Neuron (in vitro differentiated cells): ENCODE data around the gene ACOT8.
"Not testable (repeated sequence)": the region's sequence is repeated elsewhere in the genome, so short reads cannot be mapped to it uniquely, and the experiment has no call there.

Experiments used
- H2AFZ ChIP-seq: one replicate; pipeline ENCODE4 v1.6.1; 2013; ENCODE audit warnings: low read depth, mild to moderate bottlenecking, inconsistent platforms, low read length, moderate library complexity
- H3K27me3 ChIP-seq: one replicate; pipeline ENCODE4 v1.6.1; 2013; ENCODE audit warnings: low read length; ENCODE audit not compliant: insufficient read depth
- H3K36me3 ChIP-seq: one replicate; pipeline ENCODE4 v1.6.1; 2013; ENCODE audit warnings: low read length; ENCODE audit not compliant: insufficient read depth
- H3K4me1 ChIP-seq: one replicate; pipeline ENCODE4 v1.6.1; 2013; ENCODE audit warnings: low read length; ENCODE audit not compliant: insufficient read depth
- H3K4me3 ChIP-seq: 2 replicates; pipeline ENCODE4 v1.5.1; 2013; ENCODE audit warnings: mild to moderate bottlenecking, low read length, moderate library complexity
- H3K9me3 ChIP-seq: one replicate; pipeline ENCODE4 v1.6.1; 2013; ENCODE audit warnings: low read length

ACOT8 gene

DNA sequence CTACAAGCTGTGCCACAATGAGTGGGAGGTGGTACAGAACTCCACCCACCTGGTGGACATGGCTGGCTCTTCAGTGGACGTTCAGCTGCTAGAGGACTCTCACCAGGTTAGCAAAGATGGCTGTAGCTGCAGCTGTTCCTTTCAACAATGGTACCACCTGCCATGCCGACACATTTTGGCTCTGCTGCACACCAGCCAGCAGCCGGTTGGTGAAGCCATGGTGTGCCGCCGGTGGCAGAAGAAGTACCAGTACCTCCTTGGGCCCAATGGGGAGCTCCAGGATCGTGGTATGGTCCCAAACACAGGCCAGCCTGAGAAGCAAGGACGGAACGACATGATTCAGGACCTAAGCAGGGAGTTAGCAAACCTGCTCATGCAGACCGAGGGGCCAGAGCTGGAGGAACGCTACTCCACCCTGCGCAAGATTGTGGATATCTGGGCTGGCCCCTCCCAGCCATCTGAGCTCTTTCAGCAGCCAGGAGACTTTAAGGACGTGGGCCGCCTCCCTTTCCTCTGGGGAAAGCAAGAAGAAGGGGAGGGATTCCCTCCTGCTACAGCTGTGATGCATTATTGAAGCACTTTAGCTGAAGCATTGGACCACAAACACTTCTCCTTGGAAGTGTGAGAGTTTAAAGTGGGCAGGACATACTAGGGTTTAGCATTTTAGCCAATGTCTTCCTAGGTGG is 21.0 kb upstream of the ACOT8 start:
- peaks cover 2% of the 10 kb centered on the region for H3K4me1 ChIP-seq
- no peak overlapping the region for H3K4me3 ChIP-seq
- H3K36me3 ChIP-seq = peaks cover 28% of the 10 kb centered on the region
- no peaks in the 10 kb centered on the region for H3K9me3 ChIP-seq
- no peak overlapping the region for H2AFZ ChIP-seq
- no peaks in the 10 kb centered on the region for H3K27me3 ChIP-seq

DNA sequence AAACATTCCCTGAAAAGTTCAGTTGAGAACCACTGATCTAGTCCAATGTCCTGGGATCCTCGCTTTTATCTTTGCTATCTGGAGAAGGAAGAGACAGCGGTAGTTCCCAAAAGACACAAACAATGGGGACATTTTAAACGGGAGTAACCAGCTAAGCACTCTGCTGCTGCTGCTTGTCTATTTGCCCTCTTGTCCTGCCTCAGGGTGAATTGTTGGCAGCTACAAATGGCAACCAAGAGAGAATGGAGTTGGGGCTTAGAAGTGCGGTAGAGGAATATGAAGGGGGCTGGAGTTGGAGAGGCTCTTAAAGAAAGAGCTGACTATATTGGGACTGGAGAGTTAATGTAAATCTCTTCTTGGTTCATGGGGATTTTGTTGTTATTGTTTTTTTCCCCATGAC is 17.4 kb upstream of the ACOT8 start:
- H3K9me3 ChIP-seq = no peaks in the 10 kb centered on the region
- no peaks in the 10 kb centered on the region for H3K27me3 ChIP-seq
- H3K4me1 ChIP-seq = no peaks in the 10 kb centered on the region
- H3K36me3 ChIP-seq = peaks cover 20% of the 10 kb centered on the region
- no peak overlapping the region for H2AFZ ChIP-seq
- H3K4me3 ChIP-seq = no peak overlapping the region

DNA sequence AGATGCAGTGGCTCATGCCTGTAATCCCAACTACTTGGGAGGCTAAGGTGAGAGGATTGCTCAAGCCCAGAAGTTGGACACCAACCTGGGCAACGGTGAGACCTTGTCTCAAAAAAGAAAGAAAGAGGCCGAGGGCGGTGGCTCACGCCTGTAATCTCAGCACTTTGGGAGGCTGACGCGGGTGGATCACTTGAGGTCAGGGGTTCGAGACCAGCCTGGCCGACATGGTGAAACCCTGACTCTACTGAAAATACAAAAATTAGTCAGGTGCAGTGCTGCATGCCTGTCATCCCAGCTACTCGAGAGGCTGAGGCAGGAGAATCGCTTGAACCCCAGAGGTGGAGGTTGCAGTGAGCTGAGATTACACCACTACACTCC is 16.9 kb upstream of the ACOT8 start:
- H3K36me3 ChIP-seq = peaks cover 20% of the 10 kb centered on the region
- H3K9me3 ChIP-seq, H2AFZ ChIP-seq, H3K27me3 ChIP-seq, H3K4me3 ChIP-seq, H3K4me1 ChIP-seq: not testable (repeated sequence)

DNA sequence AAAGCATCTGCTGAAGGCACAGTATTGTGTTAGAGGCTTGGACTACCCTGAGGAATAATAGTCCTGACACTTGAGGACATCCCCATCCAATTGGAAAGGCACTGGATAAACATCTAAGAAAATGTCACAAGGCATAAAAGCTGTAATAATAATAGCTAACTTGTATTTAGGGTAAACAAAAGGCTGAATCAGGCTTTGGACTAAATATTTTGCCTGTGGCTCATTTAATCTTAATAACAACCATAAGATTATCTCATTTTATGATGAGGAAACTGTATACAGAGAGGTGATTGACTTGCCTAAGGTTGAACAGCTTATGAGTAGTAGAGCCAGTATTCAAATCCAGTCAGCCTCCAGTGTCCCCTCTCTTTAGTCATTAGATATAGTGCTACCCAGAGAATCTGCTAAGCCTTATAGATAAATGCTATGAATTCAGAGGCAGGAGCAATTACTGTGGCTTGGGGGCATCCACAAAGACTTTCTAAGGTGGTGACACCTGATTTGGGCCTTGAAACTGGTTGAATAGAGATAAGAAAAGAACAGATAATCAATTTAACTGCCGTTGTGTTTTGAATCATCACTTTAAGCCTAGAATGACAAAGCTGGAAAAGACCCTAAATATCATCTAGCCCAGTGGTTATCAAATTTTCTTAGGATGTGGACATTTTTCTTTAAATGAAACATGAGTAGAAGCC is 16.4 kb upstream of the ACOT8 start:
- no peaks in the 10 kb centered on the region for H3K27me3 ChIP-seq
- no peaks in the 10 kb centered on the region for H3K4me1 ChIP-seq
- peaks cover 20% of the 10 kb centered on the region for H3K36me3 ChIP-seq
- H3K9me3 ChIP-seq = no peaks in the 10 kb centered on the region
- H3K4me3 ChIP-seq = no peak overlapping the region
- no peak overlapping the region for H2AFZ ChIP-seq

DNA sequence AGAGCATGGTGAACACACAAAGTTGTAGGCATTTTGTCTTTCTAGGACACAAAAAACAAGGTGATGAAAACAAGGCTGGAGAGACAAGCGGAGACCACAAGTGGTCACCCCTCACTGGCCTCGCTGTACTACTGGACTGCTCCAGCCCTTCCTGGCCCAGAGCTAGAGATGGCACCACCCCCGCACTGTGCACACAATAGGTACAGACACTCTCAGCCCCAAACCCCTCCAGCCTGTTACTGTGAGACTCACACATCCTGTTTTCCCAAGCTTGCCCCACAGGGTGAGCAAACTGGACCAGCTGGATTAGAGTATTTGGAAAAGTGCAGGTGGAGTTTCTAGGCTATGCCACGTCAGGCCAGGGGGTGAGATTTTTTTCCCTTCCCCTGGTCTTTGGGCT is 15.4 kb upstream of the ACOT8 start:
- H3K4me1 ChIP-seq = no peaks in the 10 kb centered on the region
- H3K36me3 ChIP-seq = peaks cover 11% of the 10 kb centered on the region
- no peak overlapping the region for H2AFZ ChIP-seq
- no peaks in the 10 kb centered on the region for H3K27me3 ChIP-seq
- no peaks in the 10 kb centered on the region for H3K9me3 ChIP-seq
- H3K4me3 ChIP-seq = no peak overlapping the region

DNA sequence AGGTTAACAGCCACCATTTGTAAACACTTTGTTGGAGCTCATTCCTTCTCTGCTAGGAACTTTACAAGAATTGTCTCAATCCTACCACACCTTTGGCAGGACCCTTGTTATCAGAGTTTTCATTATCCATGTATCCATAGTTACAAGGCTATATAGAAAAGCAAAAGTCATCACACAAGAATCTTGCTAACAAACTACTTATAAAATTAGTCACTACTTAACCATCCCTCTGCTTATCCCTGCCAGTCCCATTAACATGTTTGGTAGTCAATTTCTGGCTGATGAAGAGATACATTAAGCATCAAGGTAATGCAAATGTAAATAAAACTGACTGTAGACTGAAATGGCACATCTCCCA is 10.6 kb upstream of the ACOT8 start:
- H3K36me3 ChIP-seq = no peaks in the 10 kb centered on the region
- H3K27me3 ChIP-seq = no peaks in the 10 kb centered on the region

DNA sequence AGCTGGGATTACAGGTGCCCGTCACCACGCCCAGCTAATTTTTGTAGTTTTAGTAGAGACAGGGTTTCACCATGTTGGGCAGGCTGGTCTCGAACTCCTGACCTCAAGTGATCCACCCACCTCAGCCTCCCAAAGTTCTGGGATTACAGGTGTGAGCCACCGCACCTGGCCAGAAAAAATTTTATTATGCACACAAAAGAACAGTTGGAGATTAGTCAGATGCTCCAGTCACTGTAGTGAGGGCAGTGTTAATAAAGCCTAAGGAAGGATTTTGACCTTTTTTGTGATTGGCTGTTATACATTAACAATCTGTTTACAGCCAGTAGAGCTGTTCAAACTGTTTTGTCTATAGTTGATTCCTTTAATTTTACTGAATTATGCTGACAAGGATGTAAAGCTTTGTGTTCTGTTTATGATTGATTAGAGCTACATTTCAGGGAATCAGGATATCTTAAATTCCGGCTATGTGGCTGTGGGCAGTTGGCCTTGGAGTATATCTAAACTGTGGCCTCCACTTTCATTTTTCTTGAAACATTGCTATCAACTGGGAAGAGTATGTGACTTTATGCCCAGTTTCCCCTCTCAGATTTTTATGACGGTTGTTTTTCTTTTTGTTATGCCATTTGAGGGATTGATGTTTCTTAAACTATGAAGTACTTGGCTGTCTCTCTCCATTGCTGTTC is 10.1 kb upstream of the ACOT8 start:
- Histone ChIP-seq H3K27me3 (no peaks in the 10 kb centered on the region), H3K4me3 (no peak overlapping the region), H3K36me3 (no peaks in the 10 kb centered on the region), H3K9me3 (no peaks in the 10 kb centered on the region), H3K4me1 (no peaks in the 10 kb centered on the region), H2AFZ (no peak overlapping the region)

More for the DNA sequence above, 10.6 kb upstream of the ACOT8 start:
- no peak overlapping the region for H3K4me3 ChIP-seq
- no peaks in the 10 kb centered on the region for H3K4me1 ChIP-seq
- no peaks in the 10 kb centered on the region for H3K9me3 ChIP-seq
- H2AFZ ChIP-seq = no peak overlapping the region

DNA sequence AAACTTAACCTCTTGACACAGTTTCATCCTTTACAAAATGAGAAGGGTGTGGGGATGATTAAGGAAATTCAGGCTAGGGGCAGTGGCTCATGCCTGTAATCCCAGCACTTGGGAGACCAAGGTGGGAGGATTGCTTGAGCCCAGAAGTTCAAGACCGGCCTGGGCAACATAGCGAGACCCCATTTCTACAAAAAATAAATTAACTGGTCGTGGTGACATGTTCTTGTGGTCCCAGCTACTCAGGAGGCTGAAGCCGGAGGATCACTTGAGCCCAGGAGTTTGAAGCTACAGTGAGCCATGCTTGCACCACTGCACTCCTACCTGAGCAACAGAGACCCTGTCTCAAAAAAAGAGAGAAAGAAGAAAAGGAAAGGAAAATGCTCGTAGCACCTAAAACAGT is 9.3 kb upstream of the ACOT8 start:
- H2AFZ ChIP-seq = no peak overlapping the region
- no peak overlapping the region for H3K4me3 ChIP-seq
- no peaks in the 10 kb centered on the region for H3K4me1 ChIP-seq
- H3K27me3 ChIP-seq = no peaks in the 10 kb centered on the region
- H3K9me3 ChIP-seq = no peaks in the 10 kb centered on the region
- H3K36me3 ChIP-seq = no peaks in the 10 kb centered on the region

DNA sequence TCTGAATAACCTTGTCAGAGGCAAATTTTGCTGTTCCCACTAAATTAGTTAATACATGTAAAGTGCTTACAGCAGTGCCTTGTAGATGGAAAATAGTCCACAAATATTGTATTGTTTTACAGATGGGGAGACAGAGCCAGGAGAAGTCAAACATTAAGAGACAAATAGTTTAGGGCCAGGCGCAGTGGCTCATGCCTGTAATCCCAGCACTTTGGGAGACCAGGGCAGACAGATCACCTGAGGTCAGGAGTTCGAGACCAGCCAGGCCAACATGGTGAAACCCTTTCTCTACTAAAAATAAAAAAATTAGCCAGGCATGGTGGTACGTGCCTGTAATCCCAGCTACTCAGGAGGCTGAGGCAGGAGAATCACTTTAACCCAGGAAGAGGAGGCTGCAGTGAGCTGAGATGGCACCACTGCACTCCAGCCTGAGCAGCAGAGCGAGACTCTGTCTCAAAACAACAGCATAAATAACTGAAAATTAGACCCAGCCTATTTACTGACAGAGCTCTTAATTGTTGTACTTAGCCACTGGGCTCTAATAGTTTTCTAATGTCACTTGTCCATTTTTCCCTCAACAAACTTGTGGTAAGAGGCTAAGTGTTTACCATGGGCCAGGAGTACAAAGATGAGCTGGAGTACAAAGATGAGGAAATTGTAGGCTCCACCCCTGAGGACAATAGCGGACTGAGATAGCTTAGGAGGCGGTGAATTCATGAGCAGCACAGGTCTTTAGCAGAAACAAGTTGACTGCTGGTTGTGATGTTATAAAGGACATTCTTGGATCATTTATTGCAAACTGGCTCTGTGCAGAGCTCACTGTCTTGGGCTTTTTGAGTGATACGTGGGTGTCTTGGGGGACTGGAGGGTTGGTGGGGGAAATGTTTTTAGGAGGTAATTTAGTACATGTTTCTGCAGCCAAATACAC is 6.6 kb upstream of the ACOT8 start:
- no peaks in the 10 kb centered on the region for H3K36me3 ChIP-seq
- no peaks in the 10 kb centered on the region for H3K27me3 ChIP-seq
- no peaks in the 10 kb centered on the region for H3K9me3 ChIP-seq
- no peak overlapping the region for H2AFZ ChIP-seq
- no peak overlapping the region for H3K4me3 ChIP-seq
- H3K4me1 ChIP-seq = peaks cover 2% of the 10 kb centered on the region

DNA sequence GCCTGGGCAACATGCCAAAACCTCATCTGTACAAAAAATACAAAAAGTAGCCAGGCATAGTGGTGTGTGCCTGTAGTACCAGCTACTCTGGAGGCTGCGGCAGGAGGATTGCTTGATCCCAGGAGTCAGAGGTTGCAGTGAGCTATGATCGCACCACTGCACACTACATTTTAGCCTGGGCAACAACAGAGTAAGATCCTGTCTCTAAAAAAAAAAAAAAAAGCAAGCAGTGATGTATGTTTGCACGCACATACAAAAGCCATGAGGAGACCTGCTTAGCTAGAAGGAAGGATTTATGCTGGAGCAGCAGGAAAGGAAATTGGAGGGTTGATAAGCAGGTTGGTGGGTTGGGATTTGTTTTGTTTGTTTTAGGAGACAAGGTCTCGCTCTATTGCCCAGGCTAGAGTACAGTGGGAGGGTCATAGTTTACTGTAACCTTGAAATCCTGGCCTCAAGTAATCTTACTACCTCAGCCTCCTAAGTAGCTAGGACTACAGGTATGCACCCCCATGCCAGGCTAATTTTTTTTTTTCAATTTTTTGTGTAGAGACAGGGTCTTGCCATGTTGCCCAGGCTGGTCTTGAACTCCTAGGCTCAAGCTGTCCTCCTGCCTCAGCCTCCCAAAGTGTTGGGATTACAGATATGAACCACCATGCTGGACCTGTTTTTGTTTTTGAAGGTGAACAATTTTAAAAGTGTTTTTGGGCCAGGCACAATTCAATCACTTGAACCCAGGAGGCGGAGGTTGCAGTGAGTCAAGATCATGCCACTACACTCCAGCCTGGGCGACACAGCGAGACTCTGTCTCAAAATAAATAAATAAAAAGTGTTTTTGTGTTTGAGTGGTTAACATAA is 4.3 kb upstream of the ACOT8 start:
- Histone ChIP-seq H3K9me3 (no peaks in the 10 kb centered on the region), H3K36me3 (no peaks in the 10 kb centered on the region), H3K27me3 (no peaks in the 10 kb centered on the region), H3K4me3 (no peak overlapping the region), H2AFZ (no peak overlapping the region), H3K4me1 (peaks cover 13% of the 10 kb centered on the region)

DNA sequence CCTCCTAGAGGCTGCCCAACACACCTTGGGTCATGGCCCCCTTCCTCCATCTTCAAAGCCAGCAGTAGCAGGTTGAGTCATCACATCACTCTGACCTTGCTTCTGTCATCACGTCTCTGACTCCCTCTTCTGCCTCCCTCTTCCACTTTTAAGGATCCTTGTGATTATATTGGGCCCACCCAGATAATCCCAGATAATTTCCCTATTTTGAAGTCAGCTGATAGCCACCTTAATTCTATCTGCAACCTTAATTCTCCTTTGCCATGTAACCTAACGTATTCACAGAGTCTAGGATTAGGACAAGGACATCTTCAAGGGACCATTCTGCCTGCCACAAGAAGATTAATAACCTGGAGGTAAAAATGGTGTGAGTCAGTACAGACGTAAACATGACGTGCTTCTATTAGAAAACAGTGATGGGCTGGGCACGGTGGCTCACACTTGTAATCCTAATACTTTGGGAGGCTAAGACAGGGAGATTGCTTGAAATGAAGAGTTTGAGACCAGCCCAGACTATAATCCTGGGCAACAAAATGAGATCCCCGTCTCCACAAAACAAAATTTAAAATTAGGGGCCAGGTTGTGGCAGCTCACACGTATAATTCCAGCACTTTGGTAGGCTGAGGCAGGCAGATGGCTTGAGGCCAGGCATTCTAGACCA is 3.5 kb upstream of the ACOT8 start:
- peaks cover 19% of the 10 kb centered on the region for H3K4me1 ChIP-seq
- H3K9me3 ChIP-seq = no peaks in the 10 kb centered on the region
- no peaks in the 10 kb centered on the region for H3K36me3 ChIP-seq
- H3K4me3 ChIP-seq = no peak overlapping the region
- H3K27me3 ChIP-seq = no peaks in the 10 kb centered on the region
- H2AFZ ChIP-seq = no peak overlapping the region

DNA sequence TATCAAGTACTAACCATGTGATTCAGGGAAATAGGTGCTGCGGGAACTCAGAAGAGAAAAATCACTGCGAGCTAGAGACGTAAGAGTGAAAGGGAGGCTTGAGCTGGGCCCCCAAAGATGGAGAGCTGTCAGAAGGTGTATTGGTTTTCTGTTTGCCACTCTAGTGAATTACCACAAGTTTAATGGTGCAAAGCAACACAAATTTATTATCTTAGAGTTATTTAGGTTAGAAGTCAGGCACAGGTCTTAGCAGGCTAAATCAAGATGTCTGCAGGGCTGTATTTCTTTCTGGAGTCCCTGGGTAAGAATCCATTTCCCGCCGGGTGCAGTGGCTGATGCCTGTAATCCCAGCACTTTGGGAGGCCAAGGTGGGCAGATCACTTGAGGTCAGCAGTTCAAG is 2.7 kb upstream of the ACOT8 start:
- no peak overlapping the region for H3K4me3 ChIP-seq
- no peak overlapping the region for H2AFZ ChIP-seq
- H3K36me3 ChIP-seq = peaks cover under 1% of the 10 kb centered on the region

More for the DNA sequence above, 2.7 kb upstream of the ACOT8 start:
- Histone ChIP-seq H3K9me3 (no peaks in the 10 kb centered on the region), H3K4me1 (peaks cover 19% of the 10 kb centered on the region), H3K27me3 (no peaks in the 10 kb centered on the region)
